ENCODE measurements around the gene GAS7.

GRCh38 chr17:10247810-10248209, 49.4 kb upstream of the GAS7 start:
- TF ChIP-seq CTCF (IDR thresholded peaks at IDR 0.05) (no peak), POLR2A (IDR thresholded peaks at IDR 0.05) (no peak)
